ENCODE data around the gene TRIP12.
"Not testable (repeated sequence)": the region's sequence is repeated elsewhere in the genome, so short reads cannot be mapped to it uniquely, and the experiment has no call there.

TRIP12 gene

GRCh38 chr2:229921892-229922448, at the start of gene TRIP12:
TSS of gene TRIP12 (minus strand) at chr2:229922009. CDS start at chr2:229880079, 41,930 bp downstream.
- DNase-seq = peak; percentile 98

- no peak for DNase-seq
Observed at GRCh38 chr2:229971298-229971790, 49.5 kb upstream of the TRIP12 start.

GRCh38 chr2:229970406-229970805, 48.6 kb upstream of the TRIP12 start:
- no peak for DNase-seq

GRCh38 chr2:229969921-229970320, 48.1 kb upstream of the TRIP12 start:
- no peak for DNase-seq

GRCh38 chr2:229963596-229963995, 41.8 kb upstream of the TRIP12 start:
- DNase-seq = not testable (repeated sequence)

DNA sequence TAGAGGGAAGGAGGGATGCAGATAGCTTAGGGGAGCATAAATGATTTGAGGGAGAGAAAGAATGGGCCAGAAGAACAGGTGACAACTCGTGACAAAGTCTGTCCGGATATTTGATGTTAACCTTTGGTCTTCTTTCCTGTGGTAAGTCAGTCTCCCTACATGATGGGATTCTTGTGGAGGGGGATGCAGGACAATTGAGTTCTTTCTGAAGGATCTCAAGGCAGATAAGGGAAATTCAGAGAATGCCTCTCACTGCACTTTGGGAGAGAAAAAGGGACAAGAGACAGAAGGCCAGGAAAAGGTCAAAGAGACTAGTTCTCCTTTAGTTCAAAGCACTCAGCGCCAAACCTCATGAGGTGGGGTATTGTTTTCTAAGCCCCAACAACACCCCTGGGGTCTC, 34.7 kb upstream of the TRIP12 start:
- DNase-seq = no peak

GRCh38 chr2:229955663-229956062, 33.9 kb upstream of the TRIP12 start:
- DNase-seq = no peak

- no peak for DNase-seq
Observed at GRCh38 chr2:229952256-229952835, 30.5 kb upstream of the TRIP12 start.

- no peak for DNase-seq
Observed at GRCh38 chr2:229947544-229947943, 25.7 kb upstream of the TRIP12 start.

- no peak for DNase-seq
Observed at GRCh38 chr2:229945975-229946374, 24.2 kb upstream of the TRIP12 start.

GRCh38 chr2:229943770-229944449, 22.1 kb upstream of the TRIP12 start:
- no peak for DNase-seq

DNA sequence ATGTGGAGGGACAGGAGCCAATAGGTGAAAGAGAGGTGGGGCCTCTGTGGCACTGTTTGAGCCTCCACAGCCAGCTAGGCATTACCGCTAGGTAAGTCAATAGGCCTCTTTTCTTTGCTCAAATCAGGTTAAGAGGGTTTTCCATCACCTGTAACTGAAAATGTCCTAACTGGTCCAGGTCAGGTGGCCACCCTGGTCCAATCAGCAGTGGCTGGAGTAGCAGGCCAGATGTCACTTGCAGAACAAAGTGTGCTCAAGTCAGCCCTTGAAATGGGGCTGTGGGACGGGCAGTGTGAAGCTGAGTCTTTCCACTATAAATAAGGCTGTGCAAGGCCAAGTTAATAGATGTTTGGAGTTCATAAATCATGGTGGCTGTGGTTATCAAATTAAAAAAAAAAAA, 21.4 kb upstream of the TRIP12 start:
- no peak for DNase-seq

- DNase-seq = no peak
Observed at GRCh38 chr2:229942671-229943070, 20.9 kb upstream of the TRIP12 start.

DNA sequence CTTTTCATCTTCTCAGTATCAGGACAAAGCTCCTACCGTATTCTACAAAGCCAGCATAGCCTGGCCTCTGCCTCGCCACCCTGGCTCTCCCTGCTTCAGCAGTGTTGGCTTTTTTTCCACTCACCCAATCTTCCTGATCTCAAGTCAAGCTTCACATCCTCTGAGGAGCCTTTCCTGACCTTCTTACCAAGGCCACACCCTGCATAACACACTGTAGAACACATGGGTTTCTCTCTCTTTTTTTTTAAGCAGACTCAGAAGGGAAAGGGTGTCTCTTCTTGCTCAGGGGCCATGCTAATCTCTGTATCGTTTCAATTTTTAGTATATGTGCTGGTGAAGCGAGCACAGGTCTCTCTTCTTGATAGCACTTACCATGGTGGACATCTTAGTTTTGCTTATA, 15.7 kb upstream of the TRIP12 start:
- DNase-seq = no peak

GRCh38 chr2:229931241-229931640, 9.4 kb upstream of the TRIP12 start:
- no peak for DNase-seq

- DNase-seq = no peak
Observed at GRCh38 chr2:229930656-229931055, 8.8 kb upstream of the TRIP12 start.

- no peak for DNase-seq
Observed at GRCh38 chr2:229927817-229928321, 6.1 kb upstream of the TRIP12 start.

GRCh38 chr2:229925201-229925600, 3.4 kb upstream of the TRIP12 start:
- DNase-seq = no peak

DNA sequence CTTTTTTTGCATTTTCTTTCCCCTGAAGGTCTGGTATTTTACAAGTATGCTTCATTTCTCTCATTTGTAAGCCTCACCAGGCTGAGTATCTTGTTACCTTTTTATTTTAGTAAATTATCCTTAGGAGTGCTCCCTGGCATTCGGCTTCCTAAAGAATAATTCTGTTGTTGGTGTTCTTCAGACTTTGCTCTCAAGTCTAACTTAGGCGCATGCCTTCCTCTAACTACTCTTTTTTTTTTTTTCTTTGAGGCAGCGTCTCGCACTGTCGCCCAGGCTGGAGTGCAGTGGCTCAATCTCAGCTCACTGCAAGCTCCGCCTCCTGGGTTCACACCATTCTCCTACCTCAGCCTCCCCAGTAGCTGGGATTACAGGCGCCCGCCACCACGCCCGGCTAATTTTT, 2.7 kb upstream of the TRIP12 start:
- DNase-seq = not testable (repeated sequence)

DNA sequence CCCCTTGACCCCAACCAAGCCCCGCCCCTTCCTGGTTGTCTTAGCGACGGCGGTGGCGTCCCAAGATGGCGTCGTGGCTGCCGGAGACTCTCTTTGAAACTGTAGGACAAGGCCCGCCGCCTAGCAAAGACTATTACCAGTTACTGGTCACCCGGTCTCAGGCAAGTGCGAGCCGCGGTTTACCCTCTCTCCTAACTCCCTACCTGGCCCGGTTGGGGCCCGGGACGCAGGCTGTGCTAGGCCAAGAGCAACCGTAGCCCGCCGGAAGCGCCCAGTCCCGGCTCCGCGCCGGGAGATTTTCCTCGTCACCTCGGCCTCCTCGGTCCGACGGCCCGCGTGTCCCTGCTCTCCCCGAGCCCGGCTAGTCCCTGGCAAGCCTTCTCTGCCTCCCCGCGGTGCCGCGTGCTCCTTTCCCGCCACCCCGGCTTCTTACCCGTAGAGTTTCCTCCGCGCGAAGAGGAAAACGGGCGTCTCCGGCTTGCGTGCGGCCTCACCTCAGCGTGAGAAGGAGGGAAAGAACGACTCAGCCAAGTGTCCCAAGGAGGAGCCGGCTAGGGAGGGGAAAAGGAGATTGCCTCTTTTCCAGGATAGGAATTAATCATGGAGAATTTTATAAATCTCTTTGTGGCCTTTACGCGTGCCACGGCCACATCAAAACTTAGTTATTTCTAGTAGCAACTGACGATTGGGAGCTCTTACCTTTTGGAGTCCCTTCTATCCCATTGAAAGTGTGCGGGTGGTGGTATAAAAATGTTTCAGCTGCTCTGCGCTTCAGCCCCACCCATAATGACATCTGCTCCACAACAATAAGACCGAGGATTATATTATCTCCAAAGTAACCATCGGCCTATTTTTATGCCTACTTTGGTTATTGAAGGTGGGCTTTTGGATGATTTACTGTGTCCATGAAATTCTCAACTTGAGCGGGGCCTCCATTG, 909 bp upstream of the TRIP12 start, which contains the start of gene FBXO36:
FBXO36 (plus strand) TSS at position 55 of the 938 bp plus-strand sequence; CDS start at position 66, 11 bp downstream.
- peak; percentile 61 for DNase-seq

GRCh38 chr2:229921101-229921891, 513 bp downstream of the TRIP12 start:
- peak; percentile 58 for DNase-seq

All from NCI-H2227 treated with DMSO at 0.1 percent for 48 hours (cell line).